Measurements from ENCODE around the gene PTPRJ. TPM values are rescaled to one million over a fixed set of nuclear protein-coding genes. Genes with fewer than 3 reads are reported as not detected.

Gene PTPRJ
- total RNA-seq, 2 donors from 2014 or later = 36.6 to 50.6 TPM

- Mint-ChIP-seq H3K27me3 (ENCODE audit: low read depth) (no peaks in the 10 kb centered on the region), H3K9me3 (no peaks in the 10 kb centered on the region), H3K4me3 (no peak overlapping the region), H3K27ac (no peak overlapping the region), H3K4me1 (ENCODE audit: low read depth) (peaks cover 77% of the 10 kb centered on the region), H3K36me3 (ENCODE audit: insufficient read depth in 2 of 2) (peaks cover 3 to 4% of the 10 kb centered on the region in 2 donors)
- ATAC-seq (replicated peaks in 1 of 2) (no peak), DNase-seq (no peak)
Measured at GRCh38 chr11:48045536-48045935, 65.2 kb downstream of the PTPRJ start.

GRCh38 chr11:48047616-48048015 is 67.3 kb downstream of the PTPRJ start:
- no peak for ATAC-seq (replicated peaks in 1 of 2)

GRCh38 chr11:48049036-48049435 is 68.7 kb downstream of the PTPRJ start:
- ATAC-seq (replicated peaks in 1 of 2) (no peak), DNase-seq (no peak)
- H3K27ac Mint-ChIP-seq = peak overlapping the region; percentile 56
- H3K9me3 Mint-ChIP-seq = no peaks in the 10 kb centered on the region
- no peaks in the 10 kb centered on the region for H3K27me3 Mint-ChIP-seq (ENCODE audit: low read depth)
- peaks cover 84% of the 10 kb centered on the region for H3K4me1 Mint-ChIP-seq (ENCODE audit: low read depth)
- H3K4me3 Mint-ChIP-seq = no peak overlapping the region
- H3K36me3 Mint-ChIP-seq (ENCODE audit: insufficient read depth in 2 of 2) = peaks cover 3 to 5% of the 10 kb centered on the region in 2 donors

More at GRCh38 chr11:48047616-48048015, 67.3 kb downstream of the PTPRJ start:
- no peak overlapping the region for H3K27ac Mint-ChIP-seq
- H3K4me1 Mint-ChIP-seq (ENCODE audit: low read depth) = peaks cover 90% of the 10 kb centered on the region
- peaks cover 3 to 5% of the 10 kb centered on the region in 2 donors for H3K36me3 Mint-ChIP-seq (ENCODE audit: insufficient read depth in 2 of 2)
- DNase-seq = no peak
- no peaks in the 10 kb centered on the region for H3K27me3 Mint-ChIP-seq (ENCODE audit: low read depth)
- H3K4me3 Mint-ChIP-seq = no peak overlapping the region
- H3K9me3 Mint-ChIP-seq = no peaks in the 10 kb centered on the region

GRCh38 chr11:48050304-48050703 is 69.9 kb downstream of the PTPRJ start:
- peaks cover 3 to 9% of the 10 kb centered on the region in 2 donors for H3K36me3 Mint-ChIP-seq (ENCODE audit: insufficient read depth in 2 of 2)
- peaks cover 84% of the 10 kb centered on the region for H3K4me1 Mint-ChIP-seq (ENCODE audit: low read depth)

GRCh38 chr11:48051217-48051830 is 71.0 kb downstream of the PTPRJ start:
- no peak for DNase-seq
- no peaks in the 10 kb centered on the region for H3K27me3 Mint-ChIP-seq (ENCODE audit: low read depth)
- H3K27ac Mint-ChIP-seq = peak overlapping the region; percentile 1
- ATAC-seq (replicated peaks in 1 of 2) = no peak
- peaks cover 86% of the 10 kb centered on the region for H3K4me1 Mint-ChIP-seq (ENCODE audit: low read depth)
- peak overlapping the region; percentile 8 to 31 for H3K4me3 Mint-ChIP-seq
- H3K9me3 Mint-ChIP-seq = no peaks in the 10 kb centered on the region
- H3K36me3 Mint-ChIP-seq (ENCODE audit: insufficient read depth in 2 of 2) = peaks cover 3 to 8% of the 10 kb centered on the region in 2 donors

More at GRCh38 chr11:48050304-48050703, 69.9 kb downstream of the PTPRJ start:
- DNase-seq (no peak), ATAC-seq (replicated peaks in 1 of 2) (no peak)
- Mint-ChIP-seq H3K27me3 (ENCODE audit: low read depth) (no peaks in the 10 kb centered on the region), H3K4me3 (no peak overlapping the region), H3K27ac (peak overlapping the region; percentile 59), H3K9me3 (no peaks in the 10 kb centered on the region)

- no peak for DNase-seq
- Mint-ChIP-seq H3K4me3 (peak overlapping the region in 1 of 2 donors; percentile 23), H3K36me3 (ENCODE audit: insufficient read depth in 2 of 2) (peaks cover 3 to 7% of the 10 kb centered on the region in 2 donors), H3K27me3 (ENCODE audit: low read depth) (no peaks in the 10 kb centered on the region), H3K4me1 (ENCODE audit: low read depth) (peaks cover 92% of the 10 kb centered on the region), H3K9me3 (no peaks in the 10 kb centered on the region), H3K27ac (peak overlapping the region; percentile 1)
- no peak for ATAC-seq (replicated peaks in 1 of 2)
Measured at GRCh38 chr11:48052183-48053044, 72.1 kb downstream of the PTPRJ start.

GRCh38 chr11:48054994-48055291 is 74.6 kb downstream of the PTPRJ start:
- H3K27ac Mint-ChIP-seq = no peak overlapping the region
- ATAC-seq (replicated peaks in 1 of 2) (peak; percentile 0 to 8), DNase-seq (no peak)
- peaks cover 93% of the 10 kb centered on the region for H3K4me1 Mint-ChIP-seq (ENCODE audit: low read depth)
- no peaks in the 10 kb centered on the region for H3K27me3 Mint-ChIP-seq (ENCODE audit: low read depth)
- peaks cover 3 to 7% of the 10 kb centered on the region in 2 donors for H3K36me3 Mint-ChIP-seq (ENCODE audit: insufficient read depth in 2 of 2)
- H3K9me3 Mint-ChIP-seq = no peaks in the 10 kb centered on the region
- peak overlapping the region; percentile 53 to 80 for H3K4me3 Mint-ChIP-seq

GRCh38 chr11:48055292-48056132 is 75.2 kb downstream of the PTPRJ start:
- H3K4me3 Mint-ChIP-seq = peak overlapping the region; percentile 80 to 88
- H3K27me3 Mint-ChIP-seq (ENCODE audit: low read depth) = no peaks in the 10 kb centered on the region
- peak overlapping the region; percentile 90 for H3K27ac Mint-ChIP-seq
- H3K4me1 Mint-ChIP-seq (ENCODE audit: low read depth) = peaks cover 93% of the 10 kb centered on the region
- H3K9me3 Mint-ChIP-seq = no peaks in the 10 kb centered on the region
- peaks cover 3 to 7% of the 10 kb centered on the region in 2 donors for H3K36me3 Mint-ChIP-seq (ENCODE audit: insufficient read depth in 2 of 2)
- ATAC-seq (replicated peaks in 1 of 2) (peak; percentile 94 to 95), DNase-seq (peak; percentile 79 to 80)

GRCh38 chr11:48056325-48057183 is 76.2 kb downstream of the PTPRJ start:
- peak overlapping the region; percentile 80 to 88 for H3K4me3 Mint-ChIP-seq
- H3K36me3 Mint-ChIP-seq (ENCODE audit: insufficient read depth in 2 of 2) = peaks cover 3 to 5% of the 10 kb centered on the region in 2 donors
- DNase-seq (no peak), ATAC-seq (replicated peaks in 1 of 2) (no peak)
- H3K4me1 Mint-ChIP-seq (ENCODE audit: low read depth) = peaks cover 93% of the 10 kb centered on the region
- H3K27ac Mint-ChIP-seq = peak overlapping the region; percentile 90
- H3K9me3 Mint-ChIP-seq = no peaks in the 10 kb centered on the region
- no peaks in the 10 kb centered on the region for H3K27me3 Mint-ChIP-seq (ENCODE audit: low read depth)

- H3K4me3 Mint-ChIP-seq = peak overlapping the region; percentile 80 to 88
- peak overlapping the region; percentile 79 for H3K27ac Mint-ChIP-seq
- ATAC-seq (replicated peaks in 1 of 2) (no peak), DNase-seq (no peak)
- peaks cover 3 to 6% of the 10 kb centered on the region in 2 donors for H3K36me3 Mint-ChIP-seq (ENCODE audit: insufficient read depth in 2 of 2)
- peaks cover 90% of the 10 kb centered on the region for H3K4me1 Mint-ChIP-seq (ENCODE audit: low read depth)
- no peaks in the 10 kb centered on the region for H3K9me3 Mint-ChIP-seq
- H3K27me3 Mint-ChIP-seq (ENCODE audit: low read depth) = no peaks in the 10 kb centered on the region
Measured at GRCh38 chr11:48058064-48058463, 77.7 kb downstream of the PTPRJ start.

- Mint-ChIP-seq H3K36me3 (ENCODE audit: insufficient read depth in 2 of 2) (peaks cover 3 to 6% of the 10 kb centered on the region in 2 donors), H3K27me3 (ENCODE audit: low read depth) (no peaks in the 10 kb centered on the region), H3K4me1 (ENCODE audit: low read depth) (peaks cover 94% of the 10 kb centered on the region), H3K27ac (peak overlapping the region; percentile 79), H3K9me3 (no peaks in the 10 kb centered on the region), H3K4me3 (peak overlapping the region; percentile 3 to 88)
- ATAC-seq (replicated peaks in 1 of 2) = no peak
- DNase-seq = no peak
Measured at GRCh38 chr11:48058788-48059187, 78.4 kb downstream of the PTPRJ start.

GRCh38 chr11:48062649-48063048 is 82.3 kb downstream of the PTPRJ start:
- Mint-ChIP-seq H3K4me1 (ENCODE audit: low read depth) (peaks cover 75% of the 10 kb centered on the region), H3K36me3 (ENCODE audit: insufficient read depth in 2 of 2) (peaks cover 3% of the 10 kb centered on the region in 2 donors), H3K4me3 (no peak overlapping the region), H3K27me3 (ENCODE audit: low read depth) (no peaks in the 10 kb centered on the region), H3K27ac (no peak overlapping the region), H3K9me3 (no peaks in the 10 kb centered on the region)
- DNase-seq (no peak), ATAC-seq (replicated peaks in 1 of 2) (no peak)

All from activated T-cell treated with anti-CD3 and anti-CD28 coated beads, Interleukin-2, amount 50 U/mL, for 72 hours (primary cell).